IMR-90 (cell line): ENCODE results near the gene CASP8.

Experiments used
- POLR2A ChIP-seq: IDR thresholded peaks from 2 replicates; pipeline ENCODE4 v1.6.1; 2012; ENCODE audit warnings: mild to moderate bottlenecking, low read depth, low read length
- RFX5 ChIP-seq: IDR thresholded peaks from 2 replicates; pipeline ENCODE4 v1.8.0; 2012; ENCODE audit warnings: low read depth, mild to moderate bottlenecking, low read length, moderate library complexity
- SMC3 ChIP-seq: fragments of 150-350 bp; IDR thresholded peaks from 2 replicates; pipeline ENCODE4 v1.6.1; 2016; ENCODE audit warnings: low read depth, mild to moderate bottlenecking, antibody characterized with exemption, low read length, moderate library complexity
- TF ChIP-seq, protein P1 (sequence below): conservative IDR thresholded peaks from 2 replicates; pipeline ENCODE4 v1.5.1; 2012; ENCODE audit warnings: mild to moderate bottlenecking, low read depth, low read length, improper control_type of control experiment
- TF ChIP-seq, protein P2 (sequence below): fragments of 150-350 bp; IDR thresholded peaks from 2 replicates; pipeline ENCODE4 v1.6.1; 2016; ENCODE audit warnings: low read depth, mild to moderate bottlenecking, low read length, moderate library complexity, borderline replicate concordance

DNA sequence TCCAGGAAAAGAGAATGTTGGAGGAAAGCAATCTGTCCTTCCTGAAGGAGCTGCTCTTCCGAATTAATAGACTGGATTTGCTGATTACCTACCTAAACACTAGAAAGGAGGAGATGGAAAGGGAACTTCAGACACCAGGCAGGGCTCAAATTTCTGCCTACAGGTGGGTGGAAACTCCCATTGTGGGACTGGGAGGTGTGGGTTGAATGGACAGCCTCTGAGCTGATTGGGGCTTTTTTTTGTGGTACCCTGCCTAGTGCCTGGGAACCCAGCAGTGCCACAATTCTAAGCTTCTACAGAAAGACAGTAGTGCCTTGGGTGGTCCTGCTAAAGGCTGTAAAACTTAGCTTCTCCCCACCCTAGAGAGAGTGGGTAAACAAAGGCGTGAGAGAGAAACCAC, 6.3 kb downstream of the CASP8 start:
- TF ChIP-seq, protein P1, sequence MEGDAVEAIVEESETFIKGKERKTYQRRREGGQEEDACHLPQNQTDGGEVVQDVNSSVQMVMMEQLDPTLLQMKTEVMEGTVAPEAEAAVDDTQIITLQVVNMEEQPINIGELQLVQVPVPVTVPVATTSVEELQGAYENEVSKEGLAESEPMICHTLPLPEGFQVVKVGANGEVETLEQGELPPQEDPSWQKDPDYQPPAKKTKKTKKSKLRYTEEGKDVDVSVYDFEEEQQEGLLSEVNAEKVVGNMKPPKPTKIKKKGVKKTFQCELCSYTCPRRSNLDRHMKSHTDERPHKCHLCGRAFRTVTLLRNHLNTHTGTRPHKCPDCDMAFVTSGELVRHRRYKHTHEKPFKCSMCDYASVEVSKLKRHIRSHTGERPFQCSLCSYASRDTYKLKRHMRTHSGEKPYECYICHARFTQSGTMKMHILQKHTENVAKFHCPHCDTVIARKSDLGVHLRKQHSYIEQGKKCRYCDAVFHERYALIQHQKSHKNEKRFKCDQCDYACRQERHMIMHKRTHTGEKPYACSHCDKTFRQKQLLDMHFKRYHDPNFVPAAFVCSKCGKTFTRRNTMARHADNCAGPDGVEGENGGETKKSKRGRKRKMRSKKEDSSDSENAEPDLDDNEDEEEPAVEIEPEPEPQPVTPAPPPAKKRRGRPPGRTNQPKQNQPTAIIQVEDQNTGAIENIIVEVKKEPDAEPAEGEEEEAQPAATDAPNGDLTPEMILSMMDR, result no peak
- TF ChIP-seq POLR2A (no peak), RFX5 (no peak), SMC3 (no peak)
- TF ChIP-seq, protein P2, sequence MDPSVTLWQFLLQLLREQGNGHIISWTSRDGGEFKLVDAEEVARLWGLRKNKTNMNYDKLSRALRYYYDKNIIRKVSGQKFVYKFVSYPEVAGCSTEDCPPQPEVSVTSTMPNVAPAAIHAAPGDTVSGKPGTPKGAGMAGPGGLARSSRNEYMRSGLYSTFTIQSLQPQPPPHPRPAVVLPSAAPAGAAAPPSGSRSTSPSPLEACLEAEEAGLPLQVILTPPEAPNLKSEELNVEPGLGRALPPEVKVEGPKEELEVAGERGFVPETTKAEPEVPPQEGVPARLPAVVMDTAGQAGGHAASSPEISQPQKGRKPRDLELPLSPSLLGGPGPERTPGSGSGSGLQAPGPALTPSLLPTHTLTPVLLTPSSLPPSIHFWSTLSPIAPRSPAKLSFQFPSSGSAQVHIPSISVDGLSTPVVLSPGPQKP, result no peak
